Erythroblast (primary cell): Measurements from ENCODE around the gene ARL6IP4.

Experiments
- GATA1 ChIP-seq: IDR thresholded peaks from 2 replicates; pipeline ENCODE4 v1.6.1; 2011; ENCODE audit warnings: low read depth, mild to moderate bottlenecking, control low read depth, low read length, moderate library complexity
- POLR2A ChIP-seq: IDR thresholded peaks from 2 replicates; pipeline ENCODE4 v1.6.1; 2011; ENCODE audit warnings: mild to moderate bottlenecking, low read length

GRCh38 chr12:122989225-122989839 is 8.9 kb downstream of the ARL6IP4 start:
- TF ChIP-seq POLR2A (no peak), GATA1 (no peak)
